Hepatocyte (in vitro differentiated cells): Measurements from ENCODE around the gene CISD3.

Experiments used
- EZH2 ChIP-seq: fragments of 200-600 bp; sonication (generic); IDR thresholded peaks from 2 replicates; pipeline ENCODE4 v1.6.1; 2016; ENCODE audit warnings: antibody characterized with exemption, mild to moderate bottlenecking, borderline replicate concordance
- TF ChIP-seq, protein P1 (sequence below): fragments of 200-600 bp; sonication (generic); IDR thresholded peaks from 2 replicates; pipeline ENCODE4 v1.5.1; 2016; ENCODE audit warnings: antibody characterized with exemption, mild to moderate bottlenecking; ENCODE audit not compliant: poor library complexity

DNA sequence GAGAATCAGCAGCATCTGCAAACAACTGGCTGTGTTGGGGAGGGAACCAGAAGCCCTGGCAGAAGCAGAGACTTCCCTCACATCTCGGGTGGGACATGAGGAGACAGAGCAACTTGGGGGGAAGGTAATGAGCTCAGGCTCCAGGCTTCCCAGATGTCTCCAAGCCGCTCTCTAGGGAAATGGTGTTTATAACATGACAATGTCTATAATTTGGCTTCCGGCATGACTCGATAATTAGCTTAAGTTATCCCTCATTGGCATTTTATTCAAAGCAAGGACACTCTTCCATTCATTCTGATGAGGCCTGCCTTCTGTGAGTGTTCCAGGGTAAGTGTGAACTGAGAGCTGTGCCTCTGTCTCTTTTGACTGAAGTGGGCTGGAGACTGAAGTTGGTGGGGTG lies 39.8 kb upstream of the CISD3 start:
- TF ChIP-seq, protein P1, sequence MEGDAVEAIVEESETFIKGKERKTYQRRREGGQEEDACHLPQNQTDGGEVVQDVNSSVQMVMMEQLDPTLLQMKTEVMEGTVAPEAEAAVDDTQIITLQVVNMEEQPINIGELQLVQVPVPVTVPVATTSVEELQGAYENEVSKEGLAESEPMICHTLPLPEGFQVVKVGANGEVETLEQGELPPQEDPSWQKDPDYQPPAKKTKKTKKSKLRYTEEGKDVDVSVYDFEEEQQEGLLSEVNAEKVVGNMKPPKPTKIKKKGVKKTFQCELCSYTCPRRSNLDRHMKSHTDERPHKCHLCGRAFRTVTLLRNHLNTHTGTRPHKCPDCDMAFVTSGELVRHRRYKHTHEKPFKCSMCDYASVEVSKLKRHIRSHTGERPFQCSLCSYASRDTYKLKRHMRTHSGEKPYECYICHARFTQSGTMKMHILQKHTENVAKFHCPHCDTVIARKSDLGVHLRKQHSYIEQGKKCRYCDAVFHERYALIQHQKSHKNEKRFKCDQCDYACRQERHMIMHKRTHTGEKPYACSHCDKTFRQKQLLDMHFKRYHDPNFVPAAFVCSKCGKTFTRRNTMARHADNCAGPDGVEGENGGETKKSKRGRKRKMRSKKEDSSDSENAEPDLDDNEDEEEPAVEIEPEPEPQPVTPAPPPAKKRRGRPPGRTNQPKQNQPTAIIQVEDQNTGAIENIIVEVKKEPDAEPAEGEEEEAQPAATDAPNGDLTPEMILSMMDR: no peak
- TF ChIP-seq EZH2: no peak
